WTC11 (cell line): ENCODE data around the gene PTPMT1. TPM values are rescaled to one million over a fixed set of nuclear protein-coding genes. Genes with fewer than 3 reads are reported as not detected.

ENCODE experiments used
- ATAC-seq: fragments of 200-7000 bp; cut with Tn5 transposase; 2 replicates; pipeline ENCODE4 v1.10.0; 2021; ENCODE audit warnings: mild to moderate bottlenecking, moderate library complexity
- CTCF ChIA-PET: fragments of 300-600 bp; sonication (Branson Sonifier 250); formaldehyde crosslinking; loops from one replicate; lab custom pipeline; 2021; ENCODE audit warnings: antibody characterized with exemption; lab: Charles Lee
- POLR2A ChIA-PET: fragments of 350-600 bp; sonication (Branson Sonifier 250); formaldehyde crosslinking; loops from one replicate; lab custom pipeline; 2021; ENCODE audit warnings: antibody characterized with exemption; lab: Charles Lee
- DNase-seq: peaks from one replicate; pipeline ENCODE4 v3.0.0; 2021; ENCODE audit warnings: low spot score
- H3K27ac Mint-ChIP-seq: 2 replicates; pipeline ENCODE4 v1.8.0; 2021; ENCODE audit warnings: mixed read lengths
- H3K27me3 Mint-ChIP-seq: 2 replicates; pipeline ENCODE4 v1.8.0; 2021; ENCODE audit warnings: low read depth, mild to moderate bottlenecking, moderate library complexity, mixed read lengths
- H3K36me3 Mint-ChIP-seq: 2 replicates; pipeline ENCODE4 v1.8.0; 2021; ENCODE audit warnings: mixed read lengths
- H3K4me1 Mint-ChIP-seq: 2 replicates; pipeline ENCODE4 v1.8.0; 2022; ENCODE audit warnings: mixed read lengths
- H3K4me3 Mint-ChIP-seq: 2 replicates; pipeline ENCODE4 v1.8.0; 2021; ENCODE audit warnings: mild to moderate bottlenecking, moderate library complexity, mixed read lengths
- H3K9me3 Mint-ChIP-seq: 2 replicates; pipeline ENCODE4 v1.8.0; 2021; ENCODE audit warnings: mixed read lengths
- AFF4 ChIP-seq: sonication (generic); formaldehyde crosslinking; IDR thresholded peaks from 2 replicates; pipeline ENCODE4 v1.8.1; 2023; ENCODE audit warnings: mild to moderate bottlenecking, missing genetic modification reagents, borderline replicate concordance
- ATF2 ChIP-seq: sonication (generic); formaldehyde crosslinking; IDR thresholded peaks from 2 replicates; pipeline ENCODE4 v1.8.1; 2022; ENCODE audit warnings: low read depth, missing genetic modification reagents, borderline replicate concordance
- ATF3 ChIP-seq: sonication (generic); formaldehyde crosslinking; conservative IDR thresholded peaks from 2 replicates; pipeline ENCODE4 v1.8.1; 2022; ENCODE audit warnings: mild to moderate bottlenecking, missing genetic modification reagents
- CREB1 ChIP-seq: sonication (generic); formaldehyde crosslinking; IDR thresholded peaks from 2 replicates; pipeline ENCODE4 v1.8.0; 2023; ENCODE audit warnings: mild to moderate bottlenecking, missing genetic modification reagents
- E2F4 ChIP-seq: sonication (generic); formaldehyde crosslinking; IDR thresholded peaks from 2 replicates; pipeline ENCODE4 v1.8.1; 2022; ENCODE audit warnings: low read depth, mild to moderate bottlenecking, moderate library complexity, missing genetic modification reagents, borderline replicate concordance
- ETV6 ChIP-seq: sonication (generic); formaldehyde crosslinking; IDR thresholded peaks from 2 replicates; pipeline ENCODE4 v1.8.1; 2022; ENCODE audit warnings: mild to moderate bottlenecking, missing genetic modification reagents
- GRHL2 ChIP-seq: fragments of 250-450 bp; sonication (Bioruptor Pico); IDR thresholded peaks from 2 replicates; pipeline ENCODE4 v1.8.0; 2022; ENCODE audit warnings: mild to moderate bottlenecking, moderate library complexity; ENCODE audit not compliant: insufficient replicate concordance, severe bottlenecking
- MYBL2 ChIP-seq: sonication (generic); formaldehyde crosslinking; IDR thresholded peaks from 2 replicates; pipeline ENCODE4 v1.8.1; 2023; ENCODE audit warnings: mild to moderate bottlenecking, moderate library complexity, missing genetic modification reagents
- SMAD3 ChIP-seq: sonication (generic); formaldehyde crosslinking; IDR thresholded peaks from 2 replicates; pipeline ENCODE4 v1.8.0; 2022; ENCODE audit warnings: missing genetic modification reagents, mild to moderate bottlenecking, borderline replicate concordance
- SMAD4 ChIP-seq: sonication (generic); formaldehyde crosslinking; IDR thresholded peaks from 2 replicates; pipeline ENCODE4 v1.8.0; 2022; ENCODE audit warnings: mild to moderate bottlenecking, missing genetic modification reagents
- SOX15 ChIP-seq: fragments of 250-450 bp; sonication (Bioruptor Pico); IDR thresholded peaks from 2 replicates; pipeline ENCODE4 v1.9.0; 2021; ENCODE audit warnings: mild to moderate bottlenecking
- TP53 ChIP-seq: sonication (generic); formaldehyde crosslinking; IDR thresholded peaks from 2 replicates; pipeline ENCODE4 v1.8.1; 2023; ENCODE audit warnings: mild to moderate bottlenecking, missing genetic modification reagents
- USF2 ChIP-seq: sonication (generic); formaldehyde crosslinking; IDR thresholded peaks from 2 replicates; pipeline ENCODE4 v1.8.1; 2023; ENCODE audit warnings: mild to moderate bottlenecking, missing genetic modification reagents, moderate library complexity
- ZNF232 ChIP-seq: sonication (generic); formaldehyde crosslinking; IDR thresholded peaks from 2 replicates; pipeline ENCODE4 v1.8.0; 2022; ENCODE audit warnings: mild to moderate bottlenecking, missing genetic modification reagents
- ZNF671 ChIP-seq: fragments of 250-450 bp; sonication (Bioruptor Pico); IDR thresholded peaks from 2 replicates; pipeline ENCODE4 v1.8.0; 2021; ENCODE audit warnings: mild to moderate bottlenecking
- total RNA-seq: library from RNA; stranded (reverse); gene quantifications from 3 replicates; pipeline ENCODE4 v1.2.3, GENCODE V29; 2021

PTPMT1 gene
- total RNA-seq, 1 experiment from 2014 or later = 49.5 TPM

GRCh38 chr11:47603295-47603694 lies 37.9 kb downstream of the PTPMT1 start:
- Mint-ChIP-seq H3K4me1 (peaks cover 7% of the 10 kb centered on the region), H3K9me3 (no peaks in the 10 kb centered on the region), H3K27me3 (no peaks in the 10 kb centered on the region; the same call in none of the 2 replicates), H3K27ac (no peak overlapping the region), H3K4me3 (no peak overlapping the region), H3K36me3 (no peaks in the 10 kb centered on the region)
- DNase-seq (no peak), ATAC-seq (no peak)
- TF ChIP-seq SMAD3 (CRISPR knock-in tag) (no peak), TP53 (CRISPR knock-in tag) (no peak)
- ChIA-PET POLR2A (no interaction called here), CTCF (interaction anchor here (0.7 kb wide), 1 partner anchor 9 kb away, joined by 3 read pairs; the partner anchor contains the start of gene C1QTNF4)

- CTCF ChIA-PET = interaction anchor here (0.9 kb wide), 1 partner anchor 14 kb away, joined by 3 read pairs; no protein-coding TSS in a partner anchor
Measured at GRCh38 chr11:47605921-47606320, 40.5 kb downstream of the PTPMT1 start.

More at GRCh38 chr11:47605921-47606320, 40.5 kb downstream of the PTPMT1 start:
- ATAC-seq (no peak), DNase-seq (no peak)
- no peak for TF ChIP-seq ZNF671 (CRISPR knock-in tag)
- TF ChIP-seq SOX15 (CRISPR knock-in tag) = no peak
- TF ChIP-seq CREB1 (CRISPR knock-in tag) = no peak
- TF ChIP-seq ATF3 (CRISPR knock-in tag) = no peak
- TF ChIP-seq ZNF232 (CRISPR knock-in tag) = no peak
- TF ChIP-seq E2F4 = no peak
- no peak for TF ChIP-seq ATF2 (CRISPR knock-in tag)
- no peak for TF ChIP-seq GRHL2 (CRISPR knock-in tag)
- no peak for TF ChIP-seq USF2
- TF ChIP-seq MYBL2 (CRISPR knock-in tag) = no peak
- no peak for TF ChIP-seq TP53 (CRISPR knock-in tag)
- TF ChIP-seq AFF4 (CRISPR knock-in tag) = no peak
- TF ChIP-seq ETV6 (CRISPR knock-in tag) = no peak
- TF ChIP-seq SMAD4 (CRISPR knock-in tag) = no peak
- POLR2A ChIA-PET = interaction anchor here (0.6 kb wide), 2 partner anchors 31 to 188 kb away, joined by 3 to 5 read pairs; no protein-coding TSS in a partner anchor
- H3K9me3 Mint-ChIP-seq = no peaks in the 10 kb centered on the region
- H3K27me3 Mint-ChIP-seq = no peaks in the 10 kb centered on the region; the same call in 1 of the 2 replicates
- H3K4me1 Mint-ChIP-seq = no peaks in the 10 kb centered on the region
- no peak overlapping the region for H3K27ac Mint-ChIP-seq
- H3K4me3 Mint-ChIP-seq = no peak overlapping the region
- no peaks in the 10 kb centered on the region for H3K36me3 Mint-ChIP-seq
